HFFc6 (cell line): Measurements from ENCODE around the gene KIF12. TPM values are rescaled to one million over a fixed set of nuclear protein-coding genes. Genes with fewer than 3 reads are reported as not detected.

Experiments
- DNase-seq: peaks from one replicate; pipeline ENCODE4 v3.0.0-alpha.2; 2018
- H3K27ac Mint-ChIP-seq: 2 replicates; pipeline ENCODE4 v1.8.0; 2020; ENCODE audit warnings: mild to moderate bottlenecking, mixed read lengths
- H3K27me3 Mint-ChIP-seq: 2 replicates; pipeline ENCODE4 v1.8.0; 2021; ENCODE audit warnings: mild to moderate bottlenecking, moderate library complexity, mixed read lengths; ENCODE audit not compliant: insufficient read depth
- H3K36me3 Mint-ChIP-seq: 2 replicates; pipeline ENCODE4 v1.8.0; 2021; ENCODE audit warnings: low read depth, mixed read lengths
- H3K4me1 Mint-ChIP-seq: 2 replicates; pipeline ENCODE4 v1.8.0; 2020; ENCODE audit warnings: low read depth, mixed read lengths
- H3K4me3 Mint-ChIP-seq: 2 replicates; pipeline ENCODE4 v1.8.0; 2020; ENCODE audit warnings: mild to moderate bottlenecking, moderate library complexity, mixed read lengths
- H3K9me3 Mint-ChIP-seq: 2 replicates; pipeline ENCODE4 v1.8.0; 2020; ENCODE audit warnings: mild to moderate bottlenecking, mixed read lengths
- total RNA-seq, 6 experiments: library from RNA; stranded (reverse); fragmentation: NEBNext Ultra II Directional; extraction: Animal tissue kit (Norgen Biotek cat#: 25700); gene quantifications; 2 replicates in 1 of 6; 3 replicates in 5 of 6; pipeline ENCODE4 v1.2.3, GENCODE V29; 2021
- TF ChIP-seq, protein P1 (sequence below): fragments of 200-600 bp; sonication (generic); IDR thresholded peaks from 2 replicates; pipeline ENCODE4 v1.5.0; 2021; ENCODE audit warnings: antibody characterized with exemption, mild to moderate bottlenecking

Gene KIF12
- total RNA-seq, 6 experiments from 2014 or later: not detected

DNA sequence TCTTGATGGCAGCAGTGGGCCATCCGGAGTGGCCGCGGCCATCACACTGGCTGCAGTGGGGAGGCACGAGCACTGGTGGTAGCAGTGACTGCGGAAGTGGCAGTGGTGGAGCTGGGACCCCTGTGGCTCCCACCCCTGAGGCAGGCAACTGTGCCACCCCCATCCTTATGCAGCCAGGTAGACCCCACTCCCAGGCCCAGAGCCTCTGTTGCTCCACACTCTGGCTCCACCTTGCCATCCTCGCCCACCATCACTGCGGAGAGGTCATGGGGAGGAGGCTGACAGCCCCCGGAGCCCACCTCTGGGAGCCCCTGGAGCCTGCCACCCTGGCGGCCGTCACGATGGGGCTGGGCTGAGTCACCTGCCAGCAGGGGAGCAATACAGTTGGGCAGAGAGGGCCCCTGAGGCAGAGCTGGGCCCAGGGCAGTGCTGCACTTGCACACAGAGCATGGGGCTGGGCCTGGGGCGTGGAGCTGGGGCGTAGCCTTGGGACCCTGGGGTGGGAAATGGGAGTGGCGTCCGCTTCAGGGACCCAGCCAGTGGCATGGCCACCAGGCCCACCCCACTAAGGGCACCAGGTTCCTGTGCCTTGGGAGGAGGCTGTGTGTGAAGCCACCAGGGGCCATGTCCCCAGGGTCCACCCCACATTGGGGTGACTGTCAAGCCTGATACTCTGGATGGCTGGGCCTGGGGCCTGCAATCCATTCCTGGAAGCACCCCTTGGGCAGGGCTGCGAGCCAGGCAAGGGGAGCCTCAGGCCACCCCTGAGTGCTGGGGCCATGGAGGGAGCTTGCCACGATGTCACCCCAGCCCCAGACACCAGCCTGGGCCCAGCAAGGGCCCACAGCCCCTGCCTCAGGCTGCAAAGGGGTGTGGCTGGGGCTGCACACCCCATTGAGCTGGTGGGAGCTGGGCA, 28.6 kb downstream of the KIF12 start:
- DNase-seq: no peak
- no peaks in the 10 kb centered on the region for H3K36me3 Mint-ChIP-seq
- peaks cover 21% of the 10 kb centered on the region for H3K27me3 Mint-ChIP-seq

DNA sequence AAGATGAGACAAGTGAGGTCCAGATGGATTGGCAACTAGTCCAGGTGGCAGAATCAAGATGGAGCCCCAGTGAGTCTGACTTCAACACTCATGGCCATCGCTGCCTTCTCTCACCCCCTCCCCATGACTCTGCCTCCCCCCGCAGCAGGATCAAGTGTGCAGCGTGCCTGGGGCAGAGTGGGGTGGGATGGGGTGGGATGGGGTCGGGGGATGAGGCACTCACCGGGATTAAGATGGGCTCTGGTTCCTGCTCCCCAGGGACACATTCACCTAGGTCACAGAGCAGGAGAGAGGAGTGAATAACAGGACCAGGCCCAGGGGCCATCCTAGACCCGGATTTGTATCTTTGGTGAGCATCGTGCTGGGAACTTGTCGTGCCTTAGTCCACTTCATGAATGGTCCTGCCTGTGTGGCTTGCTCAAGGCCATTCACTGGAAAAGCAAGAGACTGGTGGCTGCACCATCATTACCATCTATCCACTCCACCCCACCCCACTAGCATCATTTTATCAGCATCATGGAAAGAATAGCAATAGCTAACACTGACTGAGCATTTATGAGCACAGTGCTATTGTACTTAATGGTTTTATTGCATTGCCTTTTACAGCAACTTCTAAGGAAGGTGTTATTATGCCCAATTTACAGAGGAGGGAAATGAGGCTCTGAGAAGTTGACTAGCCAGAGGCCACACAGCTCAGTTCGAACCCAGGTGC, 29.5 kb downstream of the KIF12 start:
- TF ChIP-seq, protein P1, sequence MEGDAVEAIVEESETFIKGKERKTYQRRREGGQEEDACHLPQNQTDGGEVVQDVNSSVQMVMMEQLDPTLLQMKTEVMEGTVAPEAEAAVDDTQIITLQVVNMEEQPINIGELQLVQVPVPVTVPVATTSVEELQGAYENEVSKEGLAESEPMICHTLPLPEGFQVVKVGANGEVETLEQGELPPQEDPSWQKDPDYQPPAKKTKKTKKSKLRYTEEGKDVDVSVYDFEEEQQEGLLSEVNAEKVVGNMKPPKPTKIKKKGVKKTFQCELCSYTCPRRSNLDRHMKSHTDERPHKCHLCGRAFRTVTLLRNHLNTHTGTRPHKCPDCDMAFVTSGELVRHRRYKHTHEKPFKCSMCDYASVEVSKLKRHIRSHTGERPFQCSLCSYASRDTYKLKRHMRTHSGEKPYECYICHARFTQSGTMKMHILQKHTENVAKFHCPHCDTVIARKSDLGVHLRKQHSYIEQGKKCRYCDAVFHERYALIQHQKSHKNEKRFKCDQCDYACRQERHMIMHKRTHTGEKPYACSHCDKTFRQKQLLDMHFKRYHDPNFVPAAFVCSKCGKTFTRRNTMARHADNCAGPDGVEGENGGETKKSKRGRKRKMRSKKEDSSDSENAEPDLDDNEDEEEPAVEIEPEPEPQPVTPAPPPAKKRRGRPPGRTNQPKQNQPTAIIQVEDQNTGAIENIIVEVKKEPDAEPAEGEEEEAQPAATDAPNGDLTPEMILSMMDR: no peak
- Mint-ChIP-seq H3K36me3 (no peaks in the 10 kb centered on the region), H3K27me3 (peaks cover 19% of the 10 kb centered on the region), H3K4me1 (no peaks in the 10 kb centered on the region), H3K4me3 (no peak overlapping the region), H3K9me3 (no peaks in the 10 kb centered on the region), H3K27ac (no peak overlapping the region)
- no peak for DNase-seq

More for the DNA sequence above, 28.6 kb downstream of the KIF12 start:
- TF ChIP-seq, protein P1: no peak
- Mint-ChIP-seq H3K27ac (no peak overlapping the region), H3K9me3 (no peaks in the 10 kb centered on the region), H3K4me3 (no peak overlapping the region), H3K4me1 (no peaks in the 10 kb centered on the region)

DNA sequence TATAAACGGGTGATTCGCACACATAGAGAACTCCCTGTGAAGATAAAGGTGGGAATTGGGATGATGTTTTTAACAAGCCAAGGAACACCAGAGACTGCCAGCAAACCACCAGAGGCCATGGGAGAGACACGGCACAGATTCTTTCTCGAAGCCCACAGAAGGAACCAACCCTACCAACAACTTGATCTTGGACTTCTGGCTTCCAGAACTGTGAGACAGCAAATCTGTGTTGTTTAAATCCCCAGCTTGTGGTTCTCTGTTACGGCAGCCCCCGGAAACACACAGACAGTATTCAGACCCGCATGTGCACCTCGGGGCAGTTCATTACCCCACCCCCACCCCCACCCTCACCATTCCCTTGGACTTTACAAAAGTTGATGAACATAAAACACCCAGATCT, 33.8 kb downstream of the KIF12 start:
- TF ChIP-seq, protein P1: no peak
- H3K27me3 Mint-ChIP-seq: peaks cover 27% of the 10 kb centered on the region
- DNase-seq: no peak
- no peak overlapping the region for H3K4me3 Mint-ChIP-seq
- H3K4me1 Mint-ChIP-seq: no peaks in the 10 kb centered on the region
- no peak overlapping the region for H3K27ac Mint-ChIP-seq
- H3K36me3 Mint-ChIP-seq: no peaks in the 10 kb centered on the region
- H3K9me3 Mint-ChIP-seq: no peaks in the 10 kb centered on the region

DNA sequence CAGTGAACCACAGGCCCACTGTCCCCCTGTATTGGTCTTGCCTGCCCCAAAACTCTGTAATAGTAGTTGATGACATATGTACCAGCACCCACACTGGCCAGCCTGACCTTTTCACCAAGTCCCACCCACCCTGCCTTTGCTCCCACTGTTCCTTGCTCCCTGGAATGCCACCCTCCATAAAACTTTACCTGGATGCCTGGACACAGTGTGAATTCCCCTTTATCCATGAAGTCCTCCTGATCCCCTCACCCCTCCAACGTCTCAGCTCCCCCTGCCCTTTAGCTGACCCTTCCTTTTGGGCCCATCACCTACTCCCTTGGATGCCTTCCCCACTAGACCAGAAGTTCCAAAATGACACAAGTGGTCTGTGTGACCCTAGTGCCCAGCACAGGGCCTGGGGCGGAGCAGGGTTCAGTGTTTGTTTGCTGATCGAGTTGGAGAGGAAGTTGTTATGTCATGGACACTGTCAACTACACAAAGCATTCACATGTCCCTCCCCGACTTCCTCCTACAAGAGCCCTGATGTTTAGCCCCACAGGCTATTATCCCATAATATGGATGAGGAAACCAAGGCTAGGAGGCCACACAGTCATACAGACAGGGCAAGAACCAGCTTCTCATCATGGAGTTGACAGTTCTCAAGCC, 37.1 kb downstream of the KIF12 start:
- peaks cover 5% of the 10 kb centered on the region; the same call in 1 of the 2 replicates for H3K36me3 Mint-ChIP-seq
- no peak overlapping the region for H3K4me3 Mint-ChIP-seq
- TF ChIP-seq, protein P1: no peak
- peaks cover 18% of the 10 kb centered on the region for H3K27me3 Mint-ChIP-seq
- no peak overlapping the region for H3K27ac Mint-ChIP-seq
- no peaks in the 10 kb centered on the region for H3K9me3 Mint-ChIP-seq
- no peak for DNase-seq
- H3K4me1 Mint-ChIP-seq: no peaks in the 10 kb centered on the region

DNA sequence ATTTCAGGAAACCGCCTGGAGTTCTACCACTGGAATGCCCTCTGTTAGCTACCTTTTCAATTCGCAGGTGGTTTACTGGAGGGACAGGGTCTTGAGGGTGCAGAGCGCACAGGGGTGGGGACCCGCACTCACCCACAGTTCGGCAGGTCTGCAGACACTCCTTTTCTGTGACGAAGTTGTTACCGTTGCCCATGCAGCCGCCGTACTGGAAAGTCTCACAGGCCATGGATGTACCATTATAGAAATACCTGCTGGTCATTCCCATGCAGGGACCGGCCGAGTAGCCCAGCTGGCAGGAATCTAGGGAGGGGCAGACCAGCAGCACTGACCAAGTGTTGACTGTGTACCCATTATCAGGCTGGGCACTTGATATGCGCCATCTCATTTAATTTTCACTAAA, 37.8 kb downstream of the KIF12 start:
- no peak for DNase-seq
- no peaks in the 10 kb centered on the region for H3K9me3 Mint-ChIP-seq
- H3K4me1 Mint-ChIP-seq: no peaks in the 10 kb centered on the region
- H3K27ac Mint-ChIP-seq: no peak overlapping the region
- TF ChIP-seq, protein P1: no peak
- peaks cover 5% of the 10 kb centered on the region; the same call in 1 of the 2 replicates for H3K36me3 Mint-ChIP-seq
- no peak overlapping the region for H3K4me3 Mint-ChIP-seq
- H3K27me3 Mint-ChIP-seq: peaks cover 18% of the 10 kb centered on the region
